ENCODE measurements around the gene LPP.

LPP gene

DNA sequence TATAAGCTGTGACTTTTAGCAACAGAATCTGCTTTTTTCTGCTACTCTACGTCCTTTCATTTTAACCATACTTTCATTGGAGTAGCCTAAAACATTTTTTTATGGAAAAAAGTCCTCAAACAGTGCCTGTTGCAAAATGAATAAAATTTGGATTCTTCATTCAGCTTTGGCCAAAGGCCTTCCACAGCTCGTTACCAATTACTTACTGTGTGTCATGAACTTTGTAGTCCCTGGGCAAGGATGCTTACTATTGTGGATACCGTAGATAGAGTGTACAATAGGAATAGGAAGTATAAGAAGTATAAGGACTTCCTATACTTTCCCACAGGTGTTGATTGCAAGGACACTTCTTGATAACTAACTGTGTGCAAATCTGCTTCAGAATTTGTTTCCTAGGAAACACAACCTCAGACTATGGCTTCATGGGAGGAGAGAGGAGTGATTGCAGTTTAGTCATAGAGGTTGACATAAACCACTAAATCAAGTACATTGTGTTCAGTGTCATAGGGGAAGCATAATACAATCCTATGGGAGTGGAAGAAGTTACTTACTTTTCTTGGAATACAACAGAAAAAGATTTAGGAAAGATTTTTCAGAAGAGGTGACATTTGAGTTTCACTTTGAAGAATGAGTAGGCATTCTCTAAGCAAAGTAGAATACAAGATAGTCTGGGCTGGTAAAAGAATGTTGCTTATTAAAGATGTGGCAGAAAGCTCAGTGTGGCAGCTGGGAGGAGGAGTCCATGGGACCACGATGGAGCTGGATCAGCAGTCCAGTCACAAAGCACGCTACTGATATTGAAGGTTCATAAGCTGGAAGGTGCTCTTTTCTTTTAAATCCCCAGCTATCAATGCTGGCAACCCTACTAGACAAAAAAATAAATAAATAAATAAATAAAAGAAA, 708.1 kb downstream of the LPP start:
- peak; percentile 55 for DNase-seq

DNA sequence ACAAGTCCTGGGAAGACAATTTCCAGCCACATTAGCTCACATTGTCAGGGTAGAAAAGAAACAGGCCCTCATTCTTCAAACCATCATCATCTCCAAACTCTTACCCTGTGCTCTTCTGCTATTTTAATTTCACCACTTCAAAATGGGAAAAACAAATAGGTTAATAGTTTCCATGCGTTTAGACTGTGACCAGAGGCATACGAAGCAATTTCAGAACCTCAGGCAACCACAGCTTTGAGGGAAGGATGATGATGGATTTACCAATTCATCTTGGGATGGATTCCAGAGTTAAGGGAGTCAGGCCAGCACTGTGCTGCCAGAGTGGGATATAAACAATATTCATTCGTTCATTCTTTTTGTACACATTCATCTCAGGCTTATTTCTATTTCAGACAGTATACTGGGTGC, 710.0 kb downstream of the LPP start:
- DNase-seq, result peak; percentile 89

GRCh38 chr3:188867691-188868265, 713.8 kb downstream of the LPP start:
- DNase-seq, result no peak

- DNase-seq, result no peak
These were observed 714.8 kb downstream of the LPP start for GRCh38 chr3:188868803-188869202.

- no peak for DNase-seq
These were observed 715.7 kb downstream of the LPP start for GRCh38 chr3:188869628-188870027.

DNA sequence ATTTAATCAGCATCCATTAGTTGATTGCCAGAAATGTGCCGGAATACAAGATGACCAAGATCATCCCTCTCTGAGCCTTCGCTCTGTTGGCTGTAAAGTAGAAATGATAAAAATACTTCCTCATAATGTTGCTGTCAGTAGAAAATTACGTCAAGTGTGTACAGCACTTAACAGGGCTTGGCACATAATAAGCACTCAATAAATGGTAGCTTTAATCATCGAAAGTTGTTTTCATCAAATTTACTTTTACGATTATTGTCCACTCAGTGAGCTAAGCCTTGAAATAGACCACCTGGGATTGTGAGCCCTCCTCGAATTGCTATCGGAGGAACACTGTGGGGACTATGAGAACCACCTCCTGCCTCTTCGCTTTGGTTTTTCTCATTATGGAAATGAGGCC, 716.5 kb downstream of the LPP start:
- DNase-seq, result no peak

DNA sequence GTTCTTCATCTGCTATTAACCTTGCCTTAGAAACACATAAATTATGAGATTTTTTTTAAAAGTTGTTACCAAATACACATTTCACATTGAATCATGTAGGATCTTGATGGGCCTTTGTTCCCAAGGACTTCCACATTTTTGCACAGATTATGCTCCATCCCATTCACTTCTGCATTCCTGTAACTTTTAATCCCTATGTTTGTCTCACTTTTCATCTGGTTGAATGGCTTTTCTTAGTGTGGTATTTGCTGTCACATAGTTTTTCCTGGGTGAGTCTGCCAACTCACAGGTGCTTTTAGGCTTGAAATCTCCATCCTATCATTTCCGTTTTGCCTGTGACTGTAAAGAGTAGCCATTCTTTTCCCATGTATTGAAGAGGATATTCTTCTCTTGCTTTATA, 720.6 kb downstream of the LPP start:
- no peak for DNase-seq

DNA sequence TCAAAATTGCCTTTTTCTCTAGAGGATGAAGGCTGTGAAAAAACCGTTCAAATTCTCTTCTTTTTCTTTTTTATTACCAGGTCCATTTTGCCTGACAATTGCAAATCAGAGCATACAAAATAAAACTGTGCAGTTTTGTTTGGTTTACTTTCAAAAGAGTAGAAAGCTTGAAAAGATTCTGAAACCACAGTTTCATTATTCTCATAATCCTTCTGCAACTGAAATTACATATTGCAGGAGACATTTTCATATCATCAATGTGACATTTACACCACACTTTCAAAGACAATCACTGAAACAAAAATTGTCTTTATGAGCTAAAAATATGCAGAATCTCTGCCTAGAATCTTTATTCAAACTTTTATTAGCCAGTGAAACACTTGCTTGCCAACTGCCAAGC, 721.5 kb downstream of the LPP start:
- DNase-seq, result no peak

- DNase-seq, result no peak
These were observed 722.4 kb downstream of the LPP start for GRCh38 chr3:188876370-188876769.

DNA sequence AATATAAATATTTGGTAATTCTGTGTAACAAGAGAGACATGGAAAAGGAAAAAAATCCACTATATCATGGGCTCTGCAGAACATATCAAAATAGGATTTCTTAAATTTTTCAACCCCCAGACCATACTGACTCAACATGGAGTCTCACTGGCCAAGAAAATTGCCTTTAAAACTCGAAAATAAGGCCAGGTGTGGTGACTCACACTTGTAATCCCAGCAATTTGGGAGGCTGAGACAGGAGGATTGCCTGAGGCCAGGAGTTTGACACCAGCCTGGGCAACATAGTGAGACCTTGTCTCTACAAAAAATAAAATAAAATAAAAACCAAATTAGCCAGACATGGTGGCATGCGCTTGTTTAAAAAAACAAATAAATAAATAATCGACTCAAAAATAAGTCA, 723.4 kb downstream of the LPP start:
- DNase-seq, result no peak

DNA sequence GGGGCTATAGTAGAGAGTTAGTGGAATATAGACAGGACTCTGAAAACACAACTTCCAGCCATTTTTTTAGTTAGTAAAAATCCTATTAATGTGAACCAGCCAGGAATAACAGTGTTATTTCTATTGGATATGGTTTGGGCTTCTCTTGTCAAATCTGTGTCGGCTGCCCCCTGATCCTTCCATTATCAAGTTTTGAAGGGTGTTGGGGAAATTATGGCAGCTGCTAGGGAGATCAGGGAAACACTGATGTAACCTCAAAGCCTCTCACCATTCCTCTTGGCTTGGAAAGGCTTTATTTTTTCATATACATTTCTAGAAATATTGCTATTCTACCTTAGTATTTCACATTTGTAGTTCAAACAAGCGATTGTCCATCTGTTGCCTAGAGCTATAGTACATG, 724.1 kb downstream of the LPP start:
- DNase-seq, result no peak

DNA sequence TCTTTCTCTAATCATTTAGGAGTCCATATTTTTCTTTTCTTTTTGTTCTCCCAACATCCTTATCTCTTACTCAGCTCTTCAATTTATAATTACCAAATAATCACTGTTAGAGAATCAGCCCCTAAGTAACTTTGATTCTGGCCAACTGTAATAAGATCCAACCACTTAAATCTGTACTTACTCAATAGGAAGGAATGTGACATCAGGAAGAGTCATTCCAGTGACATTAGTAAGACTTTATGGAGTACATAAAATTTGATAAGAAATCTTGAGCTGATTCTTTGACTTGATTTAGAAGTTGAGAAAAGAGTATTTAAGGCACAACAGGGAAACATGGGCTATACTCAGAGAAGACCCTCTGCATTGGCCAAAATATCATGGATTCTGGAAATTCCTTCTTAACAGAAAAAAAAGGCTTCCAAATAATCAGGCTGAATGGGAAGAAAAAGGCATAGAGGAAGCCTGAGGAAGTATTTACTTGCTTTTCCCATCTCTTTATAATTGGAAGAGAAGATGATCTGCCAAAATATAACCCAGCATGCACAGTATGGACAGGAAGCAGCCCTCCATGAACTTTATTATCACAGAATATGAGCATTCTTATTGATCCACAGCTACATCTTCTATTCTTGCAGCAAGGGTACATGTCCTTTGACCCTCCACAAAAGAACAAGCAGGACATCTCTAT, 728.1 kb downstream of the LPP start:
- peak; percentile 94 for DNase-seq

- no peak for DNase-seq
These were observed 730.5 kb downstream of the LPP start for GRCh38 chr3:188884299-188885043.

DNA sequence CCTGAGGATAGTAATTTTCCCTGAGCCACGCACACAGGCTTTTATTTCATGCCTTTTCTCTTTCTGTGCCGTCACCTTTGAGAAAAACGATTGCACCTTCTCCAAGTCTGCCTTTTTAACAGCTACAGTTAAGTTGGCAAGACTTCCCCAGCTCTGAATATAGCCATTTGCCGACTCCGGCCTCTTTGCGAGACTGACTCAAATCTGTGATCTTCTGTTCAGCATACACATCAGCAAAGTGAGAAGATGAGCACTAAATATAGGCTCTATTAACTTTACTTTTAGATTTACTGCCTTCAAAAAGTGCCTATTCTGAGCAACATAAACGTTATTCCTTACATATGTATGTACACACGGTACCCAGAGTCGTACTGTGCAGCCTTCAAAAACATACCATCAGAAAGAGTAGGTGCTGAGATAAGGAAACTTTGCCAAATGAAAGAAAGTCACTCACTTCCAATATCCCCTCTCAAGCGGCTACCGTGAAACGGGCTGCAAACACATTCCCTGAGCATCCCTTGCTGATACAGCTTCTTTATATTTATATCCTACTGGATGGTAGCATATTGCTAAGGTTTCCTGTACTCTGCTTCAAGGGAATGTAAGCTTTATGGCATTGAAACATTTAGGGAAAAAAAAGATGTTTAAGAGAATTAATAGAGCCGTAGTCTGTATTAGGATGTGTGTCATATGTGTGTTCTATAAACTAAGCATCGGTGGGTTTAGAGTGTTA, 734.5 kb downstream of the LPP start:
- no peak for DNase-seq

DNA sequence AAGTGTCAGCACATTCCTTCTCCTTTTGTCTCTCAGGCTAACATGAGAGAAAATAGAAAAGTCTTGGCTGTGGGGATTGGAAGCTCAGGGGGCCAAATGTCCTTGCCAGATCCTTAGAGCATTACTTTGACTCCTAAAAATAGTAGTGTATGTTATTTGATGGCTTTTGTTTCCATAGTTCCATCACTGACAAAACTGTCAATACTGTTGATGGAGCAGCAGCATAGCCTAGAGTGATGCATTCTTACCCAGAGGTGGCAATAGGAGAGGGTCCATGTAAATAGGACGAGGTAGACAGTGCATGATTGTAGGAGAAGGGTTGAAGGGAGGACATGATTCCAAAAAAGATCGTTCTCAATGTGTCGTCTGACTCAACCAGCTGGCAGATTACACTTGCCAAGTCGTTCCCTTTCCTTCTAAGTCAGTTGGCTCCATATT, 735.1 kb downstream of the LPP start:
- DNase-seq, result peak; percentile 52

GRCh38 chr3:188890572-188891270, 736.8 kb downstream of the LPP start:
- peak; percentile 77 for DNase-seq

DNA sequence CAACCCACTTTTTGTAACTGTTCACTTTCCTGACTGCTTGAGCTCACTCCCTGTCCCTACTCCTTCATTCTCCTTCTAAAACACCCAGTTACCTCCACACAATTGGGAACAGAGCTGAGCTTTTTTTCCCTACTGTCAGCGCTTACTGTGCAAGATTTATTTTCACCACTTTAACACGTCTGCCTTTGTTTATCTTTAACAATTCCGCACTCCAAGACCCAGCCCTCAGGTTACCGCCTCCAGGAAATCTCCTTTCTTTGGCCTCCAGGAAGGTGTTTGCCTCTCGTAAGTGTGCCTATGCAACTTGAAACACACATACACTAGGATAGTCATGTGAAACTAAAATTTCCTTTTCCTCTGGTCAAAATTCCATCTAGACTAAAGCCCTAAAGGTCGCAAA, 745.9 kb downstream of the LPP start:
- DNase-seq, result no peak

GRCh38 chr3:188900421-188900951, 746.5 kb downstream of the LPP start:
- DNase-seq, result peak; percentile 88

DNA sequence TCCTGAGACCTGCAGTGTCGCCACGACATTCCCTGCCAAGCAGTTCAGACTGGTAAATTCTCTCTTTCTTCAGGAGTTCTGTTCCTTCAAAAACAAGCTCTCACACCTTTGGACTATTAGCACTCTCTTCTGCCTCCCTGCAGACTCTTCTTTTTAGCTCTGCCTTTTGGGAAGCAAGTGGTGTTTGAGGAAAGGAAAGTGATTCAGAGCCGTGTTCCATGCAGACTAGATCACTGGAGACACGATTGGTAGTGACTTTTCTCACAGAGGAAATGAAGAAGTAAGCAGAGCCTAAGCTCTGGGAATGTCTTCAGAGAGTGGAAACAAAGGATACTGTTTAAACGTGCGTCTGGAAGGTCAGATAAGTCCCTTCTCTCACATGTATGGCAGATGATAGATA, 747.2 kb downstream of the LPP start:
- peak; percentile 55 for DNase-seq

- peak; percentile 71 for DNase-seq
These were observed 747.8 kb downstream of the LPP start for GRCh38 chr3:188901671-188902287.

- peak; percentile 68 for DNase-seq
These were observed 750.7 kb downstream of the LPP start for GRCh38 chr3:188904670-188905069.
